Neuronal stem cell (in vitro differentiated cells): ENCODE measurements around the gene TKTL1.

Experiments used
- DNase-seq: peaks from one replicate; pipeline ENCODE4 v3.0.0-alpha.2; 2013; ENCODE audit warnings: low spot score
- H2AFZ ChIP-seq: one replicate; pipeline ENCODE4 v1.6.1; 2013; ENCODE audit warnings: mild to moderate bottlenecking, low read length, inconsistent platforms
- H2AK5ac ChIP-seq: 2 replicates; pipeline ENCODE4 v1.6.1; 2013; ENCODE audit warnings: low read depth, mild to moderate bottlenecking, inconsistent platforms, low read length, moderate library complexity, mixed read lengths
- H2BK120ac ChIP-seq: 2 replicates; pipeline ENCODE4 v1.6.1; 2013; ENCODE audit warnings: low read depth, mild to moderate bottlenecking, inconsistent platforms, low read length, moderate library complexity, mixed read lengths
- H2BK12ac ChIP-seq: one replicate; pipeline ENCODE4 v1.6.1; 2013; ENCODE audit warnings: low read length, inconsistent platforms
- H2BK15ac ChIP-seq: 2 replicates; pipeline ENCODE4 v1.6.1; 2013; ENCODE audit warnings: mild to moderate bottlenecking, low read length, inconsistent platforms, mixed read lengths
- H2BK5ac ChIP-seq: one replicate; pipeline ENCODE4 v1.6.1; 2013; ENCODE audit warnings: inconsistent platforms, mild to moderate bottlenecking, low read length, moderate library complexity
- H3K14ac ChIP-seq: one replicate; pipeline ENCODE4 v1.6.1; 2013; ENCODE audit warnings: low read length, inconsistent platforms
- H3K18ac ChIP-seq: 2 replicates; pipeline ENCODE4 v1.6.1; 2013; ENCODE audit warnings: low read length, inconsistent platforms
- H3K23ac ChIP-seq: 2 replicates; pipeline ENCODE4 v1.6.1; 2013; ENCODE audit warnings: low read depth, mild to moderate bottlenecking, mixed read lengths, low read length, inconsistent platforms; ENCODE audit not compliant: poor library complexity
- H3K27ac ChIP-seq: replicated peaks from 3 replicates; pipeline ENCODE4 v1.5.1; 2013; ENCODE audit warnings: low read length, inconsistent platforms
- H3K27me3 ChIP-seq, 3 experiments: 2 replicates each; pipeline ENCODE4 v1.6.1; 2013; ENCODE audit warnings: low read length in 3 of 3, mild to moderate bottlenecking in 2 of 3, inconsistent platforms in 1 of 3, low read depth in 1 of 3, mixed read lengths in 1 of 3, moderate library complexity in 1 of 3; ENCODE audit not compliant: control insufficient read depth in 3 of 3, insufficient read depth in 3 of 3
- H3K36me3 ChIP-seq, 2 donors: replicated peaks in 1 of 2; 2 replicates each; pipeline ENCODE4 v1.6.1; 2013; ENCODE audit warnings: low read length in 2 of 2; ENCODE audit not compliant: control insufficient read depth in 2 of 2, insufficient read depth in 2 of 2
- H3K4ac ChIP-seq: 2 replicates; pipeline ENCODE4 v1.6.1; 2013; ENCODE audit warnings: inconsistent platforms, mild to moderate bottlenecking, low read length, moderate library complexity
- H3K4me1 ChIP-seq, 2 donors: 1 replicate in 1 of 2; 2 replicates in 1 of 2; pipeline ENCODE4 v1.6.1; 2013; ENCODE audit warnings: low read length in 2 of 2, low read depth in 1 of 2; ENCODE audit not compliant: control insufficient read depth in 2 of 2, insufficient read depth in 1 of 2
- H3K4me2 ChIP-seq: one replicate; pipeline ENCODE4 v1.6.1; 2013; ENCODE audit warnings: mild to moderate bottlenecking, low read length, inconsistent platforms; ENCODE audit not compliant: insufficient read depth, poor library complexity, severe bottlenecking
- H3K4me3 ChIP-seq, 2 donors: 2 replicates each; pipeline ENCODE4 v1.5.1; 2013; ENCODE audit warnings: low read length in 2 of 2, mild to moderate bottlenecking in 2 of 2, inconsistent platforms in 1 of 2, moderate library complexity in 1 of 2
- H3K79me1 ChIP-seq: one replicate; pipeline ENCODE4 v1.6.1; 2013; ENCODE audit warnings: low read depth, mild to moderate bottlenecking, inconsistent platforms, low read length, moderate library complexity
- H3K9ac ChIP-seq: one replicate; pipeline ENCODE4 v1.6.1; 2013; ENCODE audit warnings: mild to moderate bottlenecking, low read depth, low read length, inconsistent platforms; ENCODE audit not compliant: poor library complexity
- H3K9me3 ChIP-seq, 2 donors: replicated peaks in 1 of 2; 2 replicates each; pipeline versions ENCODE3 to v1.6.1; 2013; ENCODE audit warnings: low read length in 2 of 2, mild to moderate bottlenecking in 2 of 2, inconsistent platforms in 1 of 2, low read depth in 1 of 2, mixed read lengths in 1 of 2, moderate library complexity in 1 of 2; ENCODE audit not compliant: control insufficient read depth in 2 of 2, insufficient read depth in 1 of 2
- H4K8ac ChIP-seq: one replicate; pipeline ENCODE4 v1.6.1; 2013; ENCODE audit warnings: low read depth, mild to moderate bottlenecking, inconsistent platforms, low read length, moderate library complexity
- H4K91ac ChIP-seq: one replicate; pipeline ENCODE4 v1.6.1; 2013; ENCODE audit warnings: low read length, low read depth, mild to moderate bottlenecking, inconsistent platforms; ENCODE audit not compliant: poor library complexity
- WGBS, 2 donors: extraction: QIAGEN DNeasy Blood & Tissue Kit; methylation state at CpG; one replicate each; pipeline ENCODE4 v1.1.7; 2013; ENCODE audit warnings: missing lambda C conversion rate in 2 of 2, mixed read lengths in 1 of 2; ENCODE audit not compliant: insufficient read length in 2 of 2, insufficient replicate concordance in 1 of 2; ENCODE audit errors: extremely low coverage in 2 of 2; 5-methylcytosine and 5-hydroxymethylcytosine counted together

Gene TKTL1

GRCh38 chrX:154349359-154349935, 53.9 kb downstream of the TKTL1 start:
- no peak overlapping the region for H3K4me2 ChIP-seq
- WGBS, 2 donors: no CpG with 5 or more reads among the region's 19 CpGs
- no peak overlapping the region for H3K9ac ChIP-seq
- no peak overlapping the region for H3K4me3 ChIP-seq
- H2BK15ac ChIP-seq: no peak overlapping the region
- H3K36me3 ChIP-seq: peaks cover 50 to 63% of the 10 kb centered on the region in 2 donors
- H3K14ac ChIP-seq: no peak overlapping the region
- H3K4me1 ChIP-seq: peaks cover 0 to 4% of the 10 kb centered on the region in 2 donors
- peak overlapping the region; percentile 17 for H4K8ac ChIP-seq
- H2BK120ac ChIP-seq: no peak overlapping the region
- no peak overlapping the region for H3K23ac ChIP-seq
- no peak overlapping the region for H2AK5ac ChIP-seq
- peaks cover 3% of the 10 kb centered on the region for H3K79me1 ChIP-seq
- no peak overlapping the region for H3K27ac ChIP-seq
- no peak overlapping the region for H4K91ac ChIP-seq
- H2AFZ ChIP-seq: no peak overlapping the region
- DNase-seq: no peak
- peaks cover 0 to 2% (median 0%) of the 10 kb centered on the region in 3 experiments for H3K27me3 ChIP-seq
- no peaks in the 10 kb centered on the region for H3K9me3 ChIP-seq
- no peak overlapping the region for H3K4ac ChIP-seq
- no peak overlapping the region for H2BK12ac ChIP-seq
- H2BK5ac ChIP-seq: no peak overlapping the region
- no peak overlapping the region for H3K18ac ChIP-seq

GRCh38 chrX:154349979-154350378, 54.4 kb downstream of the TKTL1 start:
- Histone ChIP-seq H2BK15ac (no peak overlapping the region), H3K4me3 (no peak overlapping the region), H3K27ac (no peak overlapping the region), H3K4me2 (no peak overlapping the region), H2AK5ac (no peak overlapping the region), H4K91ac (no peak overlapping the region), H4K8ac (peak overlapping the region; percentile 17), H3K27me3 (peaks cover 0 to 2% (median 0%) of the 10 kb centered on the region in 3 experiments), H2AFZ (no peak overlapping the region), H2BK120ac (no peak overlapping the region), H3K4me1 (peaks cover 0 to 4% of the 10 kb centered on the region in 2 donors), H3K9me3 (no peaks in the 10 kb centered on the region), H3K23ac (no peak overlapping the region), H2BK5ac (no peak overlapping the region), H3K36me3 (peaks cover 53 to 68% of the 10 kb centered on the region in 2 donors), H3K18ac (no peak overlapping the region), H3K79me1 (peaks cover 3% of the 10 kb centered on the region), H2BK12ac (no peak overlapping the region), H3K4ac (no peak overlapping the region), H3K9ac (no peak overlapping the region), H3K14ac (no peak overlapping the region)
- no peak for DNase-seq
- WGBS, 2 donors: no CpG with 5 or more reads among the region's 15 CpGs

GRCh38 chrX:154350429-154351182, 55.0 kb downstream of the TKTL1 start:
- no peak overlapping the region for H2BK120ac ChIP-seq
- no peak overlapping the region for H2BK12ac ChIP-seq
- no peak for DNase-seq
- no peak overlapping the region for H2BK15ac ChIP-seq
- no peak overlapping the region for H3K27ac ChIP-seq
- H3K14ac ChIP-seq: no peak overlapping the region
- no CpG with 5 or more reads among the region's 19 CpGs for WGBS, 2 donors
- H4K91ac ChIP-seq: no peak overlapping the region
- H3K36me3 ChIP-seq: peaks cover 59 to 74% of the 10 kb centered on the region in 2 donors
- H3K4me3 ChIP-seq: no peak overlapping the region
- H3K9ac ChIP-seq: no peak overlapping the region
- peaks cover 0 to 4% of the 10 kb centered on the region in 2 donors for H3K4me1 ChIP-seq
- no peak overlapping the region for H4K8ac ChIP-seq
- peaks cover 0 to 2% (median 0%) of the 10 kb centered on the region in 3 experiments for H3K27me3 ChIP-seq
- no peaks in the 10 kb centered on the region for H3K9me3 ChIP-seq
- H3K18ac ChIP-seq: no peak overlapping the region
- no peak overlapping the region for H2AFZ ChIP-seq
- H3K79me1 ChIP-seq: peaks cover 3% of the 10 kb centered on the region
- no peak overlapping the region for H3K4ac ChIP-seq
- H2BK5ac ChIP-seq: no peak overlapping the region
- no peak overlapping the region for H2AK5ac ChIP-seq
- no peak overlapping the region for H3K4me2 ChIP-seq
- H3K23ac ChIP-seq: no peak overlapping the region

DNA sequence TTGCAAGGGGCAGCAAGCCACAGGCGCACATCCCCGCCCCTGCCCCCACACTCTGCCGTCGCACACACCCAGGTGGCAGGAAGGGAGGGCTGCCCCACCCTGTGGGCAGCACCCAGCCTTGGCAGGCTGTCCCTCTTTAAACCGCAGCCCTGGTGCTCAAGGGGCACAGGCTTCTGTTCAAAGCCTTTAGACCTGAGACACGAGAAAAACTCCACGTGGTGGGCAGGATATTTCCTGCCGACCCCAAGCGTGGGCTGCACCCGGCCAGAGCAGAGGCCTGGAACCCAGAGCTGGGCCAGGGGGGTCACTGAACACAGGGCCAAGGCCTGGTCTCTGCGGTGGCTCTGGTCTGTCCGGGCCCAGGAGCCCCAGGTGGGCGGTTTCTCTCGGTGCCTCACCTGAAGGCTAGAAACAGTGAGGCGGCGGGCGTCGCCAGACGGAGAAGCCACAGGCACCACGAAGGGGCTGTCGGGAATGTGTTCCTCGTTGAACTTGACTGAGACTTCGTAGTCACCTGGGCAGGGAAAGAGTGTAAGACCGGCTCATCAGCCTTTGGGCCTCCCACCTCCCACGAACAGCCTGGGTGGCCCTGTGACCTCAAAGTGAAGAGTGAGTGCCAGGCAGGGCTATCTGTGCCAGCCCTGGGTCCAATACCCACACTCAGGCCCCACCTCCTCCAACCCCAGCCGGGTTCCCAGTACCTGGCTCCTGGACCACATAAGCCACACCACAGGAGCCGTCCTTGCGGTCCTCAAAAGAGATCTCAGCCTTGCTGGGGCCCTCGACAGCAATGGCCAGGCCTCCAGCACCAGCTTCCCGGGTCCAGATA, 55.8 kb downstream of the TKTL1 start:
- no peak overlapping the region for H4K8ac ChIP-seq
- no peak overlapping the region for H2BK5ac ChIP-seq
- peaks cover 63 to 82% of the 10 kb centered on the region in 2 donors for H3K36me3 ChIP-seq
- no CpG with 5 or more reads among the region's 30 CpGs for WGBS, 2 donors
- no peak overlapping the region for H2BK15ac ChIP-seq
- H3K4me3 ChIP-seq: no peak overlapping the region
- H3K4me1 ChIP-seq: peaks cover 0 to 4% of the 10 kb centered on the region in 2 donors
- no peak overlapping the region for H2BK120ac ChIP-seq
- H3K27ac ChIP-seq: no peak overlapping the region
- H3K14ac ChIP-seq: no peak overlapping the region
- no peak overlapping the region for H2AK5ac ChIP-seq
- no peak overlapping the region for H3K23ac ChIP-seq
- no peak for DNase-seq
- H3K79me1 ChIP-seq: peaks cover 4% of the 10 kb centered on the region
- H2AFZ ChIP-seq: no peak overlapping the region
- H4K91ac ChIP-seq: no peak overlapping the region
- H2BK12ac ChIP-seq: no peak overlapping the region
- H3K9ac ChIP-seq: no peak overlapping the region
- H3K27me3 ChIP-seq: peaks cover 0 to 2% (median 0%) of the 10 kb centered on the region in 3 experiments
- no peak overlapping the region for H3K18ac ChIP-seq
- H3K9me3 ChIP-seq: no peaks in the 10 kb centered on the region
- H3K4me2 ChIP-seq: no peak overlapping the region
- H3K4ac ChIP-seq: no peak overlapping the region
